Dermis microvascular lymphatic vessel endothelial cell (primary cell): ENCODE measurements around the gene PHAF1. TPM values are rescaled to one million over a fixed set of nuclear protein-coding genes. Genes with fewer than 3 reads are reported as not detected.
"Not testable (repeated sequence)": the region's sequence is repeated elsewhere in the genome, so short reads cannot be mapped to it uniquely, and the experiment has no call there.

Source experiments
- DNase-seq, 2 donors: peaks; one replicate each; pipeline versions ENCODE4 v3.0.0 to v3.0.0-alpha.2; 2010; ENCODE audit warnings: low read depth in 2 of 2
- total RNA-seq: library from RNA; depleted of rRNA; stranded (reverse); fragments of >200 nt; gene quantifications from 2 replicates; pipeline ENCODE4 v1.2.1, GENCODE V29; 2014

PHAF1 gene
- total RNA-seq, 1 donor from 2014 or later: 9.6 TPM

- no peak for DNase-seq
These were observed 4.9 kb upstream of the PHAF1 start for GRCh38 chr16:67104845-67105244.

GRCh38 chr16:67105246-67105645, 4.5 kb upstream of the PHAF1 start:
- no peak for DNase-seq

GRCh38 chr16:67105881-67106280, 3.9 kb upstream of the PHAF1 start:
- no peak for DNase-seq

- no peak for DNase-seq
These were observed 1.3 kb upstream of the PHAF1 start for GRCh38 chr16:67108489-67108888.

GRCh38 chr16:67108931-67109406, 772 bp upstream of the PHAF1 start:
- no peak for DNase-seq

GRCh38 chr16:67111951-67112444, 2.3 kb downstream of the PHAF1 start:
- DNase-seq: no peak

GRCh38 chr16:67112591-67113399, 3.1 kb downstream of the PHAF1 start:
- DNase-seq: no peak

GRCh38 chr16:67114793-67115192, 5.1 kb downstream of the PHAF1 start:
- no peak for DNase-seq

- no peak for DNase-seq
These were observed 5.9 kb downstream of the PHAF1 start for GRCh38 chr16:67115639-67116038.

- DNase-seq: peak in 1 of 2 donors; percentile 20
These were observed 6.9 kb downstream of the PHAF1 start for GRCh38 chr16:67116388-67117311.

- no peak for DNase-seq
These were observed 8.0 kb downstream of the PHAF1 start for GRCh38 chr16:67117716-67118115.

- no peak for DNase-seq
These were observed 10.3 kb downstream of the PHAF1 start for GRCh38 chr16:67120025-67120424.

GRCh38 chr16:67122799-67123198, 13.1 kb downstream of the PHAF1 start:
- not testable (repeated sequence) for DNase-seq

- DNase-seq: no peak
These were observed 18.7 kb downstream of the PHAF1 start for GRCh38 chr16:67128417-67128816.

- no peak for DNase-seq
These were observed 19.1 kb downstream of the PHAF1 start for GRCh38 chr16:67128887-67129286.

- DNase-seq: no peak
These were observed 19.7 kb downstream of the PHAF1 start for GRCh38 chr16:67129422-67129821.

GRCh38 chr16:67137605-67138004, 27.9 kb downstream of the PHAF1 start:
- peak in 1 of 2 donors; percentile 79 for DNase-seq

- no peak for DNase-seq
These were observed 31.6 kb downstream of the PHAF1 start for GRCh38 chr16:67141391-67141790.

- DNase-seq: no peak
These were observed 32.6 kb downstream of the PHAF1 start for GRCh38 chr16:67142342-67142741.

- DNase-seq: no peak
These were observed 35.2 kb downstream of the PHAF1 start for GRCh38 chr16:67144943-67145342.

GRCh38 chr16:67145746-67146145, 36.0 kb downstream of the PHAF1 start:
- DNase-seq: no peak
